Mucosa of descending colon (tissue), 3 donors: ENCODE data around the gene GALNTL6. TPM values are rescaled to one million over a fixed set of nuclear protein-coding genes. Genes with fewer than 3 reads are reported as not detected.
"Not testable (repeated sequence)": the region's sequence is repeated elsewhere in the genome, so short reads cannot be mapped to it uniquely, and the experiment has no call there.

Source experiments
- ATAC-seq: fragments of 200-7000 bp; cut with Tn5 transposase; one replicate; pipeline ENCODE4 v1.9.1; 2020; ENCODE audit warnings: mild to moderate bottlenecking, moderate library complexity
- DNase-seq, 3 donors: peaks; one replicate each; pipeline ENCODE4 v3.0.0-alpha.2; 2020
- H3K36me3 ChIP-seq: fragments of 200-600 bp; one replicate; pipeline ENCODE4 v1.8.0; 2021; ENCODE audit warnings: low read depth, mild to moderate bottlenecking
- H3K4me1 ChIP-seq: fragments of 200-600 bp; one replicate; pipeline ENCODE4 v1.8.0; 2021; ENCODE audit warnings: low read depth, mild to moderate bottlenecking
- H3K4me3 ChIP-seq: fragments of 200-600 bp; one replicate; pipeline ENCODE4 v1.8.0; 2021; ENCODE audit warnings: mild to moderate bottlenecking
- H3K9me3 ChIP-seq: fragments of 200-600 bp; one replicate; pipeline ENCODE4 v1.8.0; 2021; ENCODE audit warnings: mild to moderate bottlenecking
- intact Hi-C, 2 donors: fragments of 100-400 bp; cut with DNase I in 1 of 2; cut with micrococcal nuclease in 1 of 2; formaldehyde crosslinking; loops; one replicate each; pipeline versions ENCODE4 v1.11.0 to v1.11.1; 2022; cut with DNase I, micrococcal nuclease
- total RNA-seq, 3 donors: library from RNA; stranded (reverse); fragmentation: NEBNext Ultra II Directional in 2 of 3; extraction: Animal tissue kit (Norgen Biotek cat#: 25700) in 2 of 3; gene quantifications; one replicate each; pipeline versions ENCODE4 v1.2.1 to v1.2.4, GENCODE V29; 2021 to 2023
- TF ChIP-seq, protein P1 (sequence below): fragments of 200-600 bp; IDR thresholded peaks from one replicate; pipeline ENCODE4 v1.8.0; 2022; ENCODE audit warnings: antibody characterized with exemption, mild to moderate bottlenecking
- donor health status: DM: no; HTN: no; CAD: no; lungs with moderate emphysema.
- donor health status: DM: no; HTN: no; CAD: no.
- donor health status: DM: no; HTN: yes; CAD: no.

The GALNTL6 gene
- total RNA-seq, 3 donors from 2014 or later = 0.12 to 0.27 (median 0.19) TPM

DNA sequence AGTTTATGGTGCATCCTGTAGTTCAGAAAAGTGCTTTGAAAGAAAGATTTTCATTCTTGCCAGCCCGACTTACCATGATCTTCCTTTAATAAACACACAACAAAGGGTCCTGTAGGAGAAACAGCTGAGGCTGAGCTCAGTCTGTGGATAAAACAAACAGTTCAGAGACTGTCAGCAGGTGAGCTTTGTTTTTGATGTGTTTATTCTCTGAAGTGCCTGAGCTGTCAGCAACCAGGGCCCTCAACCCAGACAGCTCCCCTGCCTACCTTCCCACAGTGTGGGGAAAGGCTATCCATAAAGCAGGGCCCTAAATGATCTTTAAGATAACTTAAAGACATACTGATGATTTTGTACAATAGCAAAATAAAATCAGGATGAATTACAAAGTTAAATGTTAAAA is 896.2 kb downstream of the GALNTL6 start:
- intact Hi-C loops = no loop called here
- Histone ChIP-seq H3K4me1 (peaks cover 7% of the 10 kb centered on the region), H3K36me3 (no peaks in the 10 kb centered on the region), H3K4me3 (no peak overlapping the region), H3K9me3 (peaks cover 19% of the 10 kb centered on the region)
- TF ChIP-seq, protein P1, sequence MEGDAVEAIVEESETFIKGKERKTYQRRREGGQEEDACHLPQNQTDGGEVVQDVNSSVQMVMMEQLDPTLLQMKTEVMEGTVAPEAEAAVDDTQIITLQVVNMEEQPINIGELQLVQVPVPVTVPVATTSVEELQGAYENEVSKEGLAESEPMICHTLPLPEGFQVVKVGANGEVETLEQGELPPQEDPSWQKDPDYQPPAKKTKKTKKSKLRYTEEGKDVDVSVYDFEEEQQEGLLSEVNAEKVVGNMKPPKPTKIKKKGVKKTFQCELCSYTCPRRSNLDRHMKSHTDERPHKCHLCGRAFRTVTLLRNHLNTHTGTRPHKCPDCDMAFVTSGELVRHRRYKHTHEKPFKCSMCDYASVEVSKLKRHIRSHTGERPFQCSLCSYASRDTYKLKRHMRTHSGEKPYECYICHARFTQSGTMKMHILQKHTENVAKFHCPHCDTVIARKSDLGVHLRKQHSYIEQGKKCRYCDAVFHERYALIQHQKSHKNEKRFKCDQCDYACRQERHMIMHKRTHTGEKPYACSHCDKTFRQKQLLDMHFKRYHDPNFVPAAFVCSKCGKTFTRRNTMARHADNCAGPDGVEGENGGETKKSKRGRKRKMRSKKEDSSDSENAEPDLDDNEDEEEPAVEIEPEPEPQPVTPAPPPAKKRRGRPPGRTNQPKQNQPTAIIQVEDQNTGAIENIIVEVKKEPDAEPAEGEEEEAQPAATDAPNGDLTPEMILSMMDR = no peak
- DNase-seq = no peak
- ATAC-seq = no peak

DNA sequence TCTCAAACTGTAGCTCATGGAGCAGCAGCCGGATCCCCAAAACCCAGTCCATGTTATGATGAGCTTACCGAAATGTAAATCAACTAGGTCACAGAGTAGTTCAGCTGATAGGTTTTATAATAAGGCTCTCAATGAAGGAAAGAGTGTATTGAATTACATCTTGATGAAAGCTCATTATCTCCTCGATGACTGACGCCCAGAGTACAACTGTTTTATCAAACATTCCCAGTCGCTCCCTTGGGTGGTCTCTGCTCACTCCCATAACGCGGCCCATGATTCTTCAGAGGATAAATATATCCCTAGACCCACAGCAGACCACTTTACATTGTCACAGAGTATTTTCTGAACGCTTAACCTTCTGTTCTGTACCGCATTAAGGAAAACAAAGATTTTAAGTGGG is 903.1 kb downstream of the GALNTL6 start:
- Histone ChIP-seq H3K36me3 (no peaks in the 10 kb centered on the region), H3K4me1 (no peaks in the 10 kb centered on the region), H3K9me3 (no peaks in the 10 kb centered on the region), H3K4me3 (no peak overlapping the region)
- DNase-seq (no peak), ATAC-seq (no peak)
- TF ChIP-seq, protein P1 = no peak
- intact Hi-C loops = no loop called here

DNA sequence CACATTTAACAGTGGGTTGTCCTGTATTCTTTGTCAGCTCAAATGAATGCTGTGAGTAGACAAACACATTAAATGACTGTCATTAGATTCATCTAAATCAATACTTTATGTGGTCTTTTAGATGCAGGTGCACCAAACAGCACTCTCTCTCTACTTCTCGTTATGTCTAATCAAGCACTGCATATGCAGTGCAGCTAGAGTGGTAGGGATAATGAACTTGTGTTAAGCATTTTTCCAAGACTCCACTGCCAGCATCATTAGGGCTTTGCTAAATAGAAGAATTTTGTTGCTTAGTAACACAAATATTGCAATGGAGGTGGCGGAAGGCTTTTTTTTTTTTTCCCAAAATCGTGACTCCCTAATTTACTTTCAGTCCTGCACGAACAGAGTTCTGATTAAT is 908.5 kb downstream of the GALNTL6 start:
- no peaks in the 10 kb centered on the region for H3K4me1 ChIP-seq
- ATAC-seq = no peak
- intact Hi-C loops = no loop called here
- no peak overlapping the region for H3K4me3 ChIP-seq
- DNase-seq = no peak
- H3K9me3 ChIP-seq = no peaks in the 10 kb centered on the region
- TF ChIP-seq, protein P1 = no peak
- H3K36me3 ChIP-seq = no peaks in the 10 kb centered on the region

DNA sequence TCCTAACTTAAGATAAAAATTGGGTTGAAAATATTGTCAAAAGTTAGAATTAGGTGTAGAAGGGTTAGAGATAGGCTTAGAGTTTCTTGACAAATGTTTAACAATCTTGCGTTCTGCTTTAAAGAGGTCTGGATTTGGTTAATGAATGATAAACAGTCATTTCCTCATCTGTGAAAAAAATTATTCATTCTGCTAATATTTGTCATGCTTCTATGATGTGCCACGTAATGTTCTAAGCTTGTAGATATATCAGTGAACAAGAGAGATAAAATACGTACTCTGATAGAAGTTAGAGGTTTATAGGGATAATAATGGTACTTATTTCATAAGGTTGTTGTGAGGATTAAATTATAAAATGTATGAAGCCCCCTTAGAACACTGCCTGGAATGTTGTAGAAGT is 912.4 kb downstream of the GALNTL6 start:
- DNase-seq = no peak

DNA sequence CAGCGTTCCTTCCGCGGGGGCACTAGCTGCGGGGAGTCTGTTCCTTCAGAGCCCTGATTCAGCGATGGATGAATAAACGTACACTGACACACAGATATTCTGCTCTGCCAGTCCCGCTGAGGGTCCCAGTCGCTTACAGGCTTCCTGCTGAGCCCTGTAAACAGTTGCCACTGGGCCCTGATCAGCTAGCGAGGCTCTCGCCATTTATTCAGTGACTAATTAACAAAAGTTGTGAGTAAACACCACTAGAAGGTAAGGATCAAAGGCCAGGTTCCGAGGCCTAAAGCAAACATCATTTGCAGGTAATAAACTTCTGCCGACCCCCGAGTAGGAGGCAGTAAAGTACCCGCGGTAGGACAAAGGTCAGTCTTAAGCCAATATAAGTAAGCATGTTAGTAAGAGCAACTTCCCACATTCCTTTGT is 912.8 kb downstream of the GALNTL6 start:
- intact Hi-C loops = no loop called here
- ATAC-seq (peak; percentile 97), DNase-seq (peak in 2 of 3 donors; percentile 51 to 69)
- TF ChIP-seq, protein P1 = no peak
- H3K4me3 ChIP-seq = no peak overlapping the region
- H3K9me3 ChIP-seq = no peaks in the 10 kb centered on the region
- H3K36me3 ChIP-seq = no peaks in the 10 kb centered on the region
- peaks cover 5% of the 10 kb centered on the region for H3K4me1 ChIP-seq

More for the DNA sequence above, 912.4 kb downstream of the GALNTL6 start:
- Histone ChIP-seq H3K4me1 (peaks cover 5% of the 10 kb centered on the region), H3K4me3 (no peak overlapping the region), H3K9me3 (no peaks in the 10 kb centered on the region), H3K36me3 (no peaks in the 10 kb centered on the region)
- ATAC-seq = no peak
- TF ChIP-seq, protein P1 = no peak
- intact Hi-C loops = no loop called here

DNA sequence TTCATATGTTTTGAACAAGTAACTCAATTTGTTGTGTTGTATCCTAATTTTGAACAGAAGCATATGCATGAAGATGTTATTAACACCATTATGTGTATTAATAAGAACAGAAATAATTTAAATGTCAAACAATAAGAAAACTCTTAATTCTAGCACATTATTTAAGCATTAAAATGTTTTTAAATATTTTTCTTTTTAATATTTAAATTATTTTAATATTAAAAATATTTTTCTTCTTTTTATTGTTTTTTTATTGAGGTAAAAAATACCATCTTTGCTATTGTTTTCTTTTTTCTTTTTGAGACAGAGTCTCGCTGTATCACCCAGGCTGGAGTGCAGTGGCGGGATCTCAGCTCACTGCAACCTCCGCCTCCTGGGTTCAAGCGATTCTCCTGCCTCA is 914.4 kb downstream of the GALNTL6 start:
- Histone ChIP-seq H3K9me3 (no peaks in the 10 kb centered on the region), H3K4me3 (no peak overlapping the region), H3K36me3 (no peaks in the 10 kb centered on the region), H3K4me1 (peaks cover 5% of the 10 kb centered on the region)
- intact Hi-C loops = no loop called here
- DNase-seq (no peak), ATAC-seq (no peak)
- TF ChIP-seq, protein P1 = no peak

DNA sequence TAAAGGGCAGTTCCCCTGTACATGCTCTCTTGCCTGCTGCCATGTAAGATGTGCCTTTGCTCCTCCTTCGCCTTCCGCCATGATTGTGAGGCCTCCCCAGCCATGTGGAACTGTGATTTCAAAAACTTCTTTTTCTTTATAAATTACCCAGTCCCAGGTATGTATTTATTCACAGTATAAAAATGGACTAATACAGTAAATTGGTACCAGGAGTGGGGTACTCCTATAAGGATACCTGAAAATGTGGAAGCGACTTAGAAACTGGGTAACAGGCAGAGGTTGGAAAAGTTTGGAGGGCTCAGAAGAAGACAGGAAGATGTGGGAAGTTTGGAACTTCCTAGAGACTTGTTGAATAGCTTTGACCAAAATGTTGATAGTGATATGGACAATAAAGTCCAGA is 920.4 kb downstream of the GALNTL6 start:
- H3K36me3 ChIP-seq, H3K4me1 ChIP-seq, H3K4me3 ChIP-seq, intact Hi-C loops, DNase-seq, ATAC-seq: not testable (repeated sequence)
- peaks cover 30% of the 10 kb centered on the region for H3K9me3 ChIP-seq
